GM13977 (cell line): ENCODE results near the gene SLC45A3.
A peak's percentile ranks its signal among the peaks of the same experiment; 100 is the strongest.

Experiments
- DNase-seq: peaks from one replicate; pipeline ENCODE4 v3.0.0; 2012; ENCODE audit warnings: low spot score
- CTCF ChIP-seq: IDR thresholded peaks from 2 replicates; pipeline ENCODE4 v1.5.1; 2012; ENCODE audit warnings: mild to moderate bottlenecking, control low read depth; ENCODE audit not compliant: insufficient read depth; ENCODE audit errors: extremely low read depth, missing control alignments
- in situ Hi-C: fragments of 300-500 bp; cut with MboI; formaldehyde crosslinking; loops from one replicate; pipeline ENCODE4 v1.12.0; 2022; ENCODE audit warnings: low sequenced_read_pairs, low pct_unique_long_range_greater_than_20kb, mixed read lengths, inconsistent platforms; ENCODE audit not compliant: unreplicated experiment

Gene SLC45A3

GRCh38 chr1:205669341-205670149 lies 10.8 kb downstream of the SLC45A3 start:
- in situ Hi-C loops: loop anchor here (5.0 to 10.0 kb wide), 2 partner anchors 38 to 145 kb away; no protein-coding TSS in a partner anchor
- no peak for TF ChIP-seq CTCF
- peak; percentile 70 for DNase-seq

GRCh38 chr1:205668951-205669340 lies 11.4 kb downstream of the SLC45A3 start:
- in situ Hi-C loops: loop anchor here (5.0 to 10.0 kb wide), 2 partner anchors 38 to 144 kb away; no protein-coding TSS in a partner anchor
- DNase-seq: peak; percentile 79
- TF ChIP-seq CTCF: peak; percentile 28

- in situ Hi-C loops: loop anchor here (5.0 to 10.0 kb wide), 2 partner anchors 39 to 143 kb away; no protein-coding TSS in a partner anchor
- peak; percentile 34 for DNase-seq
- TF ChIP-seq CTCF: no peak
Measured at GRCh38 chr1:205667909-205668643, 12.2 kb downstream of the SLC45A3 start.

GRCh38 chr1:205666372-205667166 lies 13.7 kb downstream of the SLC45A3 start:
- in situ Hi-C loops: loop anchor here (5.0 to 10.0 kb wide), 2 partner anchors 41 to 142 kb away; no protein-coding TSS in a partner anchor
- no peak for TF ChIP-seq CTCF
- no peak for DNase-seq

GRCh38 chr1:205665201-205666045 lies 14.9 kb downstream of the SLC45A3 start:
- no peak for TF ChIP-seq CTCF
- in situ Hi-C loops: loop anchor here (5.0 to 10.0 kb wide), 2 partner anchors 42 to 141 kb away; no protein-coding TSS in a partner anchor
- peak; percentile 48 for DNase-seq
